GM23338 (cell line): ENCODE measurements around the gene SLC35G2. TPM values are rescaled to one million over a fixed set of nuclear protein-coding genes. Genes with fewer than 3 reads are reported as not detected.

ENCODE experiments used
- ATAC-seq: fragments of 200-7000 bp; cut with Tn5 transposase; 3 replicates; pipeline ENCODE4 v1.9.1; 2020
- DNase-seq: peaks from one replicate; pipeline ENCODE4 v3.0.0-alpha.2; 2015; ENCODE audit warnings: low spot score
- H2AFZ ChIP-seq: fragments of 200-600 bp; sonication (generic); 2 replicates; pipeline ENCODE4 v1.8.0; 2016; ENCODE audit warnings: antibody characterized with exemption, mild to moderate bottlenecking, moderate library complexity
- H3F3A ChIP-seq: fragments of 200-600 bp; sonication (generic); replicated peaks from 2 replicates; pipeline ENCODE4 v1.8.0; 2017; ENCODE audit warnings: antibody characterized with exemption, mixed run types, low read depth
- H3K27ac ChIP-seq: fragments of 200-600 bp; sonication (generic); 2 replicates; pipeline ENCODE4 v1.6.1; 2016; ENCODE audit warnings: low read depth
- H3K27me3 ChIP-seq: fragments of 200-600 bp; sonication (generic); 2 replicates; pipeline ENCODE4 v1.8.0; 2016; ENCODE audit warnings: mild to moderate bottlenecking, mixed run types, moderate library complexity; ENCODE audit not compliant: insufficient read depth
- H3K36me3 ChIP-seq: fragments of 200-600 bp; sonication (generic); 2 replicates; pipeline ENCODE4 v1.8.0; 2016; ENCODE audit warnings: mild to moderate bottlenecking; ENCODE audit not compliant: insufficient read depth
- H3K4me1 ChIP-seq: fragments of 200-600 bp; sonication (generic); 2 replicates; pipeline ENCODE4 v1.8.0; 2016; ENCODE audit warnings: mild to moderate bottlenecking, moderate library complexity; ENCODE audit not compliant: insufficient read depth
- H3K4me2 ChIP-seq: fragments of 200-600 bp; sonication (generic); 2 replicates; pipeline ENCODE4 v1.7.1; 2017; ENCODE audit warnings: mixed run types
- H3K4me3 ChIP-seq: fragments of 200-600 bp; sonication (generic); 2 replicates; pipeline ENCODE4 v1.6.1; 2016; ENCODE audit warnings: mixed run types
- H3K79me2 ChIP-seq: fragments of 200-600 bp; sonication (generic); replicated peaks from 2 replicates; pipeline ENCODE4 v1.8.0; 2017; ENCODE audit warnings: mild to moderate bottlenecking; ENCODE audit not compliant: insufficient read depth
- H3K9me2 ChIP-seq: fragments of 200-600 bp; sonication (generic); 2 replicates; pipeline ENCODE4 v1.8.0; 2017; ENCODE audit not compliant: insufficient read depth
- H4K20me1 ChIP-seq: fragments of 200-600 bp; sonication (generic); replicated peaks from 2 replicates; pipeline ENCODE4 v1.8.0; 2017; ENCODE audit warnings: mild to moderate bottlenecking; ENCODE audit not compliant: insufficient read depth
- H3K27ac Mint-ChIP-seq: 2 replicates; pipeline ENCODE4 v1.8.0; 2020; ENCODE audit warnings: inconsistent platforms, mild to moderate bottlenecking, moderate library complexity, mixed read lengths
- H3K27me3 Mint-ChIP-seq: 3 replicates; pipeline ENCODE4 v1.8.0; 2022; ENCODE audit warnings: low read depth, mild to moderate bottlenecking, moderate library complexity, mixed read lengths, inconsistent platforms; ENCODE audit not compliant: insufficient read depth, poor library complexity
- H3K36me3 Mint-ChIP-seq: 3 replicates; pipeline ENCODE4 v1.8.0; 2021; ENCODE audit warnings: low read depth, mild to moderate bottlenecking, inconsistent platforms, moderate library complexity, mixed read lengths
- H3K4me1 Mint-ChIP-seq: 3 replicates; pipeline ENCODE4 v1.8.0; 2020; ENCODE audit warnings: mild to moderate bottlenecking, inconsistent platforms, mixed read lengths
- H3K4me3 Mint-ChIP-seq: 3 replicates; pipeline ENCODE4 v1.8.0; 2021; ENCODE audit warnings: moderate library complexity, mild to moderate bottlenecking, inconsistent platforms, mixed read lengths
- H3K9me3 Mint-ChIP-seq: 3 replicates; pipeline ENCODE4 v1.8.0; 2020; ENCODE audit warnings: moderate library complexity, mild to moderate bottlenecking, inconsistent platforms, mixed read lengths
- CREB1 ChIP-seq: fragments of 250-450 bp; sonication (Bioruptor Pico); IDR thresholded peaks from 2 replicates; pipeline ENCODE4 v1.5.0; 2020; ENCODE audit warnings: low read depth, mild to moderate bottlenecking, moderate library complexity
- EZH2phosphoT487 ChIP-seq: fragments of 200-600 bp; sonication (generic); IDR thresholded peaks from one replicate; pipeline ENCODE4 v1.8.1; 2018; ENCODE audit warnings: antibody characterized with exemption; ENCODE audit not compliant: unreplicated experiment
- JUNB ChIP-seq: IDR thresholded peaks from one replicate; pipeline ENCODE4 v1.6.1; 2016; ENCODE audit warnings: antibody characterized with exemption; ENCODE audit not compliant: unreplicated experiment
- polyA plus RNA-seq: library from polyadenylated mRNA; unstranded; fragments of >200 nt; fragmentation: Nextera tagmentation; extraction: Ambion mirVana; gene quantifications from 2 replicates; pipeline ENCODE4 v1.2.1, GENCODE V29; 2016
- total RNA-seq: library from RNA; depleted of rRNA; stranded (reverse); fragments of >200 nt; shearing (Covaris generic); gene quantifications from 2 replicates; pipeline ENCODE4 v1.2.3, GENCODE V29; 2014
- TF ChIP-seq, protein P1 (sequence below): fragments of 250-450 bp; sonication (Bioruptor Pico); IDR thresholded peaks from 2 replicates; pipeline ENCODE4 v1.5.0; 2020; ENCODE audit warnings: mild to moderate bottlenecking, moderate library complexity

The SLC35G2 gene
- total and polyA plus RNA-seq, 2 experiments from 2014 or later = 6.8 to 8.8 TPM

DNA sequence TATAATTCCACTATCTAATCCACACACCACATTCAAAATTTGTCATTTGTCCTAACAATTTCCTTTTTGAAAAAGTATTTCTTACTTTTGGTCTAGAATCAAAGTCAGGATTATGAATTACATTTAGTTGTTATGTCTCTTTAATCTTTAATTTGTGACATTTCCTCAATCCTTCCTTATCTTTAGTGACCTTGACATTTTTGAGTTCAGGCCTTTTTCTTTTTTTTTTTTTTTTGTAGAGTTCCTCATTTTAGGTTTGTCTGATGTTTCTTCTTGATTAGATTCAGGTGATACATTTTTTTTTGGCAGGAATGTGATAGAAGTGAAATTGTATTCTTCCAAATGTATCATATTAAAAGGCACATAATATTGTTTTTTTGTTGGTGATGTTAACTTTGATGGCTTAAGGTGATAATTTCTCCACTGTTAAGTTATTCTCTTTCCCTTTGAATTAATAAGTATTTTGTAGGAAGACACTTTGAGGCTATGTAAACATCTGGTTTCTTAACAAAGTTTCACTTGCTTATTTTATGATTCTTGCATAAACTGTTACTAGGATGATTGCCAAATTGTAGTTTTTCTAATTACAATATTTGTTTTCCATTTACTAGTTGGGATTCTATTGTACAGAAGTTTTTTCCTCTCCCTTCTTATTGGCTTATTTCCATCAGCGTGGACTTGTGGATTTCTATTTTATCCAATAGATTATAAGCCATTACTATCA, 16.3 kb downstream of the SLC35G2 start:
- Mint-ChIP-seq H3K27ac (peak overlapping the region; percentile 40; the same call in 1 of the 2 replicates), H3K4me3 (no peak overlapping the region), H3K27me3 (peaks cover 7% of the 10 kb centered on the region), H3K4me1 (peaks cover 32% of the 10 kb centered on the region), H3K36me3 (peaks cover 3% of the 10 kb centered on the region; the same call in 2 of the 3 replicates), H3K9me3 (peaks cover 4% of the 10 kb centered on the region; the same call in 1 of the 3 replicates)
- no peaks in the 10 kb centered on the region for H3K36me3 ChIP-seq
- H3K4me3 ChIP-seq = no peak overlapping the region
- TF ChIP-seq, protein P1, sequence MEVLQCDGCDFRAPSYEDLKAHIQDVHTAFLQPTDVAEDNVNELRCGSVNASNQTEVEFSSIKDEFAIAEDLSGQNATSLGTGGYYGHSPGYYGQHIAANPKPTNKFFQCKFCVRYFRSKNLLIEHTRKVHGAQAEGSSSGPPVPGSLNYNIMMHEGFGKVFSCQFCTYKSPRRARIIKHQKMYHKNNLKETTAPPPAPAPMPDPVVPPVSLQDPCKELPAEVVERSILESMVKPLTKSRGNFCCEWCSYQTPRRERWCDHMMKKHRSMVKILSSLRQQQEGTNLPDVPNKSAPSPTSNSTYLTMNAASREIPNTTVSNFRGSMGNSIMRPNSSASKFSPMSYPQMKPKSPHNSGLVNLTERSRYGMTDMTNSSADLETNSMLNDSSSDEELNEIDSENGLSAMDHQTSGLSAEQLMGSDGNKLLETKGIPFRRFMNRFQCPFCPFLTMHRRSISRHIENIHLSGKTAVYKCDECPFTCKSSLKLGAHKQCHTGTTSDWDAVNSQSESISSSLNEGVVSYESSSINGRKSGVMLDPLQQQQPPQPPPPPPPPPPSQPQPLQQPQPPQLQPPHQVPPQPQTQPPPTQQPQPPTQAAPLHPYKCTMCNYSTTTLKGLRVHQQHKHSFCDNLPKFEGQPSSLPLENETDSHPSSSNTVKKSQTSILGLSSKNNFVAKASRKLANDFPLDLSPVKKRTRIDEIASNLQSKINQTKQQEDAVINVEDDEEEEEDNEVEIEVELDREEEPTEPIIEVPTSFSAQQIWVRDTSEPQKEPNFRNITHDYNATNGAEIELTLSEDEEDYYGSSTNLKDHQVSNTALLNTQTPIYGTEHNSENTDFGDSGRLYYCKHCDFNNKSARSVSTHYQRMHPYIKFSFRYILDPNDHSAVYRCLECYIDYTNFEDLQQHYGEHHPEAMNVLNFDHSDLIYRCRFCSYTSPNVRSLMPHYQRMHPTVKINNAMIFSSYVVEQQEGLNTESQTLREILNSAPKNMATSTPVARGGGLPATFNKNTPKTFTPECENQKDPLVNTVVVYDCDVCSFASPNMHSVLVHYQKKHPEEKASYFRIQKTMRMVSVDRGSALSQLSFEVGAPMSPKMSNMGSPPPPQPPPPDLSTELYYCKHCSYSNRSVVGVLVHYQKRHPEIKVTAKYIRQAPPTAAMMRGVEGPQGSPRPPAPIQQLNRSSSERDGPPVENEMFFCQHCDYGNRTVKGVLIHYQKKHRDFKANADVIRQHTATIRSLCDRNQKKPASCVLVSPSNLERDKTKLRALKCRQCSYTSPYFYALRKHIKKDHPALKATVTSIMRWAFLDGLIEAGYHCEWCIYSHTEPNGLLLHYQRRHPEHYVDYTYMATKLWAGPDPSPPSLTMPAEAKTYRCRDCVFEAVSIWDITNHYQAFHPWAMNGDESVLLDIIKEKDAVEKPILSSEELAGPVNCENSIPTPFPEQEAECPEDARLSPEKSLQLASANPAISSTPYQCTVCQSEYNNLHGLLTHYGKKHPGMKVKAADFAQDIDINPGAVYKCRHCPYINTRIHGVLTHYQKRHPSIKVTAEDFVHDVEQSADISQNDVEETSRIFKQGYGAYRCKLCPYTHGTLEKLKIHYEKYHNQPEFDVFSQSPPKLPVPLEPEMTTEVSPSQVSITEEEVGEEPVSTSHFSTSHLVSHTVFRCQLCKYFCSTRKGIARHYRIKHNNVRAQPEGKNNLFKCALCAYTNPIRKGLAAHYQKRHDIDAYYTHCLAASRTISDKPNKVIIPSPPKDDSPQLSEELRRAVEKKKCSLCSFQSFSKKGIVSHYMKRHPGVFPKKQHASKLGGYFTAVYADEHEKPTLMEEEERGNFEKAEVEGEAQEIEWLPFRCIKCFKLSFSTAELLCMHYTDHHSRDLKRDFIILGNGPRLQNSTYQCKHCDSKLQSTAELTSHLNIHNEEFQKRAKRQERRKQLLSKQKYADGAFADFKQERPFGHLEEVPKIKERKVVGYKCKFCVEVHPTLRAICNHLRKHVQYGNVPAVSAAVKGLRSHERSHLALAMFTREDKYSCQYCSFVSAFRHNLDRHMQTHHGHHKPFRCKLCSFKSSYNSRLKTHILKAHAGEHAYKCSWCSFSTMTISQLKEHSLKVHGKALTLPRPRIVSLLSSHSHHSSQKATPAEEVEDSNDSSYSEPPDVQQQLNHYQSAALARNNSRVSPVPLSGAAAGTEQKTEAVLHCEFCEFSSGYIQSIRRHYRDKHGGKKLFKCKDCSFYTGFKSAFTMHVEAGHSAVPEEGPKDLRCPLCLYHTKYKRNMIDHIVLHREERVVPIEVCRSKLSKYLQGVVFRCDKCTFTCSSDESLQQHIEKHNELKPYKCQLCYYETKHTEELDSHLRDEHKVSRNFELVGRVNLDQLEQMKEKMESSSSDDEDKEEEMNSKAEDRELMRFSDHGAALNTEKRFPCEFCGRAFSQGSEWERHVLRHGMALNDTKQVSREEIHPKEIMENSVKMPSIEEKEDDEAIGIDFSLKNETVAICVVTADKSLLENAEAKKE (CRISPR knock-in tag) = no peak
- TF ChIP-seq CREB1 (no peak), JUNB (no peak), EZH2phosphoT487 (no peak)
- H3K4me1 ChIP-seq = peaks cover 12% of the 10 kb centered on the region; the same call in 1 of the 2 replicates
- no peaks in the 10 kb centered on the region for H3F3A ChIP-seq
- H3K27me3 ChIP-seq = no peaks in the 10 kb centered on the region
- 0 out of 2 replicates have a peak, but pooled peaks cover 3% of the 10 kb centered on the region for H4K20me1 ChIP-seq
- DNase-seq (no peak), ATAC-seq (no peak)
- H3K79me2 ChIP-seq = peaks cover 31% of the 10 kb centered on the region
- no peaks in the 10 kb centered on the region for H3K9me2 ChIP-seq
- H3K4me2 ChIP-seq = no peak overlapping the region
- H3K27ac ChIP-seq = no peak overlapping the region; the same call in 1 of the 2 replicates
- no peak overlapping the region for H2AFZ ChIP-seq
